Stimulated activated CD4-positive, alpha-beta T cell treated with anti-CD3 and anti-CD28 coated beads, Interleukin-2, amount 100 ng/mL, for 4 hours (primary cell): ENCODE data around the gene ANKRD28.
"Not testable (repeated sequence)": the region's sequence is repeated elsewhere in the genome, so short reads cannot be mapped to it uniquely, and the experiment has no call there.

Source experiments
- DNase-seq: peaks from one replicate; pipeline ENCODE4 v3.0.0-alpha.2; 2020; ENCODE audit warnings: low read depth

ANKRD28 gene

DNA sequence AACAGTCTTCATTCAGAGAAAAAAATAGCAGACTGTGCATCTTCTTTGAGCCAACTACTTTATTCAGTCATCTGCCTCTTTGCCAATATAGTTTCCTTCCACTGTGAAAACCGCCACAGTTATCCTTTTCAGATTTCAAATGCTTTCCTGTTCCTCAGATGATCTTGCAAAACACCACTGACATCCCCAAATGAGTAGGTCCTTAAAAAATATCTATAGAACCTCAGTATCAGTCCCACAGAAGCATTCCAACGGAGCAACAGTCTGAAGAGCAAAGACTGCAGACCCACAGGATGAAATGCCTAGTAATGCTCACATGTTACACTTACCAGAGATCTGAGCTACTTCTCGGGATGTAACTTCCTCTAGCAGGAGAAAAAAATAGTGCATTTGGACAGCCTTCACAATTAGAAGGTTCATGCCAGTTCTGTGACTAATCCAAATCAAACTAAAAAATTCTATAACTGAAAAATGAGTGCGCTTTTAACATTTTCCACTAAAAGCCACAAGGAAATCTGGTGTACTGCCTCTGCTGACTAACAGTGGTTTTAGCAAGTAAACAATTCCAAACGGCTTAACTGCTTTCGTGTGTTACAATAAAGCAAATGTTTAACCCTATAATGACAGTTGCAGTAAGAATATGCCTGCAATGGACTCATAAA lies at the start of gene ANKRD28:
ANKRD28 (minus strand) TSS at position 338 of the 662 bp plus-strand sequence. CDS start 1,458 bp downstream, outside the sequence.
- peak; percentile 3 for DNase-seq

DNA sequence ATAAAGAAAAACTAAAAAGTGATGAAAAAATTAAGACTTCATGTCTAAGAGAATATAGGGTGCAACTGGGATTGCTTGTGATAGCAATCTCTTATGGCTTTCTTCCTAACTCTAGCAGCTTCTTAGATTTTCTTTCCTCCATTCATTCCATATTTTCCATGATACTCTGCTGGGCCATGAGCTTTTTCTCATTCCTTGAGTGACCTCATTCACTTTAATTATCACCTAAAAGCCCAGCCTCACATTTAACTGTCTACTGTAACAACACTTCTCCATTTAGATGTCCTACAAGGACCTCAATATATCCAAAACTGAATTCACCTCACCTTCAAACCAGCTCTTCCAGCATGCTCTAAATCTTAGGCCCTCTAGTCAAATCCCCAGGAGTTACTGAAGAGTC lies 49.5 kb upstream of the ANKRD28 start:
- DNase-seq, result no peak

DNA sequence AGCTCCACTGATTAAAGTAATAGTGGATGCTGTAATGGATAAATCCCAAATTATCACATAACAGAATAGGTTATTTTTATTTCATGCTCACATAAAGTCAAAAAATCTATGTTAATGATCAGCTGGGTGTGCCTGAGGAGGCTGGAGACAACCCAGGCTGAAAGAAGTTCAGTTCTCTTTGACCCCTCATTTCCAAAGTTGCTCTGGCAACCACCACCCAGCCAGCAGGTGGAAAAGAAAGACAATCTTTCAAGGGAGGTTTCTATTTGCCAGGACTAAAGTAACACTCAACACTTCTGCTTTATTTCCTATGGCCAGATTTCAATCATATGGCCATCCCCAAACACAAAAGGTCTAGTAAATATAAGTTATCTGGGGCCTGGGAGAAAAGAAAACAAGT lies 48.8 kb upstream of the ANKRD28 start:
- no peak for DNase-seq

DNA sequence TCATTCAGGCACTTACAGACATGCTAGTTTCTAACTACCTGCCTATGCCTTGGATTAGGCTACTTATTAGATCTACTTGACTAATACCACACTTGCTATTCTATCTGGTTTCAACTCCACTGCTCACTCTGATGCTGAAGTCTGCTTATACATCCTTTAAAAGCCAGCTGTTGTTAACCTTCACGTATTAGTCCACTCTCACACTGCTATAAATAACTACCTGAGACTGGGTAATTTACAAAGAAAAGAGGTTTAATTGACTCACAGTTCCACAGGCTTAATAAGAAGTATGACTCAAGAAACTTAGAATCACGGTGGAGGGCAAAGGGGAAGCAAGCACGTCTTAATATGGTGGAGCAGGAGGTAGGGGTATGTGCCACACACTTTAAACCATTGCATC lies 47.7 kb upstream of the ANKRD28 start:
- DNase-seq, result no peak

DNA sequence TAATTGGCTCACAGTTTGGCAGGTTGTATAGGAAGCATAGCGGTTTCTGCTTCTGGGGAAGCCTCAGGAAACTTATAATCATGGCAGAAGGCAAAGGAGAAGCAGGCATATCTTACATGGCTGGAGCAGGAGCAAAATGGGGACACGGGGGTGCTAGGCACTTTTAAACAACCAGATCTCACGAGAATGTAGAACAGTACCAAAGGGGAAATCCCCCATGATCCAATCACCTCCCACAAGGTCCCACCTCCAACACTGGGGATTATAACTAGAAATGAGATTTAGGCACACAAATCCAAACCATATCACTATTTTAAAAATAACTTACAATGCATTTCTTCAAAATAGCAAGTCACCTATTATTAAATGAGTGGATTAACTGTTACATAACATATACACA lies 47.1 kb upstream of the ANKRD28 start:
- DNase-seq, result no peak

DNA sequence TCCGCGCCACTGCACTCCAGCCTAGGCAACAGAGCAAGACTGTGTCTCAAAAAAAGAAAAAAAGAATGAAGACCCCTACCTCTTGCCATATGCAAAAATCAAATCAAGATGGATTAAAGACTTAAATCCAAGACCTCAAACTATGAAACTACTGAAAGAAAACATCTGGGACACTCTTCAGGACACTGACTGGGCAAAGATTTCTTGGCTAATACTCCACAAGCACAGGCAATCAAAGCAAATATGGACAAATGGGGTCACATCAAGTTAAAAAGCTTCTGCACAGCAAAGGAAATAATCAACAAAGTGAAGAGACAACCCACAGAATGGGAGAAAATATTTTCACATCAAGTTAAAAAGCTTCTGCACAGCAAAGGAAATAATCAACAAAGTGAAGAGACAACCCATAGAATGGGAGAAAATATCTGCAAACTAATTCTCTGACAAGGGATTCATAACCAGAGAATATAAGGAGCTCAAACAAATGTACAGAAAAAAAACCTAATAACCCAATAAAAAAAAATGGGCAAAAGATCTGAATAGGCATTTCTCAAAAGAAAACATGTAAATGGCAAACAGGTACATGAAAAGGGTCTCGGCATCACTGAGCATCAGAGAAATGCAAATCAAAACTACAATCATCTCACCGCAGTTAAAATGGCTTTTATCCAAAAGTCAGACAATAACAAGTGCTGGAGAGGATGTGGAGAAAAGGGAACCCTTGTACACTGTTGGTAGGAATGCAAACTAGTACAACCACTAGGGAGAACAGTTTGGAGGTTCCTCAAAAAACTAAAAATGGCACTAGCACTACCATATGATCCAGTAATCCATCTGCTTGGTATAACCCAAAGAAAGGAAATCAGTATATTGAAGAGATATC lies 43.6 kb upstream of the ANKRD28 start:
- not testable (repeated sequence) for DNase-seq

DNA sequence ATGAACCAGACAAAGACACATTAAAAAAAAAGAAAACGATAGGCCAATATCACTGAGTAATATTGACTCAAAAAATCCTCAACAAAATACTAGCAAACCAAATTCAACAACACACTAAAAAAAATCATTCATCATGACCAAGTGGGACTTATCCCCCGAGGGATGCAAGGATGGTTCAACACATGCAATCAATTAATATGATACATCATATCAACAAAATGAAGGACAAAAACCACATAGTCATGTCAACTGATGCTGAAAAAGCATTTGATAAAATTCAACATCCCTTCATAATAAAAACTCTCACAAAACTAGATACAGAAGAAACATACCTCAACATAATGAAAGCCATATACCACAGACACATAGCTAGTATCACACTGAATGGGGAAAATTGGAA lies 41.8 kb upstream of the ANKRD28 start:
- DNase-seq, result no peak

DNA sequence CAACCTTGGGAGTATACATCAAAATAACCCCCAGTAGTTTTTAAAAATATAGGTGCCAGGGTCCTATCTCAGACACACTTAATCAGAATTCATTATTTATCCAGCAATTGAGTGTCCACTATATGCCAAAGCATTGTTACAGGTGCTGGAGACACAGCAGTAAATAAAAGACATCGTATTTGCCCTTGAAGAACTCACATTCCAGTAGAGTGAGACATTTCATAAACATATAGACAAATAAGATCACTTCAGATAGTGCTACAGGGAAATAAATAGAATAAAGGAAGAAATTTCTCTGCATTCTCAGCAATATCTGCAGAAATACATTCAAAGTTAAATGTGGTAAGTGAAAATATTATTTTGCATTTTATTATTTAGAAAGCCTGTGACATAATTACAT lies 34.1 kb upstream of the ANKRD28 start:
- DNase-seq, result no peak

DNA sequence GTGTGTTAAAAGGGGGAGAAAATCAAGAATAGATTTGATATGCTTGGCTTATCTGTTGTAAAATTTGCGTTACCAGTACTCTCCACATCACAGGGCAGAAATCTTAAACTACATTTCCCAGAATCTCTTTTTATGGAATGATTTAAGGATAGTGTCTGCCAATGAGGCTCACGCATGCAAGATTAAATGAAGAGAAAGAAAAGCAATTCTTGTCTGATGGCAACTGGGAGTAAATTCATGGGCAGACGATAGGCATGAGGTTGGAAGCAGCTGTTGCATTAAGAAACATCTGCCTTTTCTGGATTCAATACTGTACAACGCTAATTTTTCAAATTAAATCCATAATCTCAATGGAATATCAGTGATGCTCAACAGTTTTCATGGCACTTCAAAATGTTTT lies 27.2 kb upstream of the ANKRD28 start:
- DNase-seq, result no peak

DNA sequence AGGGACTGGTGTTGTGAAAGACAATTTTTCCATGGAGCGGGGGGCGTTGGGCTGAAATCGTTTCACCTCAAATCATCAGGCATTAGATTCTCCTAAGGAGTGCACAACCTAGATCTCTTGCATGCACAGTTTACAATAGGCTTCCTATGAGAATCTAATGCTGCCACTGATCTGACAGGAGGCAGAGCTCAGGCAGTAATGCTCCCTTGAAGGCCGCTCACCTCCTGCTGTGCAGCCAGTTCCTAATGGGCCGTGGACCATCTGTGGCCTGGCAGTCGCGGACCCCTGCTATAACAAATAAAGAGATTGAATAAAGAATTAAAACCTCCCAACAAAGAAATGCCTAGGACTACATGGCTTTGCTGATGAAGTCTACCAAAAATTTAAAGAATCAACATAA lies 25.3 kb upstream of the ANKRD28 start:
- no peak for DNase-seq

DNA sequence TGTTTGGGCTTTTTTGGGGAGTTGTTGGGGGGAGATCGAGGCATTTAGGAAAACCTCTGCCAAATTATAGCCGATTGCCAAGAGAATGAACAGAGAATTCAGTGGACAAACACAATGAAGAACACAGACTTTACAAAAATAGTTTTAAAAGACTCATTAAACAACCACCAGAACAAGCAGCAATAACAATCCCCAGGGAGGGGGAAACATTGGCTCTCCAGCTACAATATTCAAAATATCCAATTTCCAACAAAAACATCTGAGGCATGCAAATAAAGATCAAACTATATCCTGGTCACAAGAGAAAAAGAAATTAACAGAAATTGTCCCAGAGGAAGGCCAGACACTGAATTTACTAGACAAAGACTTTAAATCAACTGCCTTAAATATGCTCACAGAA lies 24.5 kb upstream of the ANKRD28 start:
- no peak for DNase-seq

DNA sequence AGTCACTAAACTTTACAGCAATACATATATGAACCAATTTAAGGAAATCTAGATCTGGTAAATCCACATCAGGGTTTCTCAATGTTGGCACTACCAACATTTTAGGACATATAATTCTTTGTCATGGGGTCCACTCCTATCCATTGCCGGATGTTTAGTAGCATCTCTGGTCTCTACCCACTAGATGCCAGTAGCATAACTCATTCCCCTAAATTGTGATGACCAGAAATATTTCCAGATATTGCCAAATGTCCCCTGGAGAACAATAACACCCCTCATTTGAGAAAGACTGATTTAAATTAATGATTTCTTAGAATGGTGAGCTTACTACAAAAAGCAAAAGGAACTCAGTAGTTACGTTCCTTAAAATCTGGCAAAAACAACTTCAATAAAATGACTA lies 23.1 kb upstream of the ANKRD28 start:
- DNase-seq, result no peak

DNA sequence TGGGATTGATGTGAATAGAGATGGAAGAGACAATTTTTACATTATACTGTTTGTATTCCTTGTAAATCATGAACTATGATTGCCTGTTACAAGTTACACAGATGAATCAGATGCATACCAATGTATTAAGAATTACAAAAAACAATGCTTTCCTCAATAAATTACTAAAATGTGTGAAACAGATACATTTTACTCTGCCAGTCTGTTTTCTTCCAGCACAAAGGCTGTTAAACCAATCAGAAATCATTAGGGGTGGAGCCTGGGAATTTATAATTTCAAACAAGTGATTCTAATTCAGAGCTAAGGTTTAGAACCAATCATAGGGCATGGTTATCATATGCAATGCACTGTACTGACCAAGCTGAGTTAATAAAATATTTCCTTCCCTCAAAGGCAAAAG lies 21.8 kb upstream of the ANKRD28 start:
- DNase-seq, result no peak

DNA sequence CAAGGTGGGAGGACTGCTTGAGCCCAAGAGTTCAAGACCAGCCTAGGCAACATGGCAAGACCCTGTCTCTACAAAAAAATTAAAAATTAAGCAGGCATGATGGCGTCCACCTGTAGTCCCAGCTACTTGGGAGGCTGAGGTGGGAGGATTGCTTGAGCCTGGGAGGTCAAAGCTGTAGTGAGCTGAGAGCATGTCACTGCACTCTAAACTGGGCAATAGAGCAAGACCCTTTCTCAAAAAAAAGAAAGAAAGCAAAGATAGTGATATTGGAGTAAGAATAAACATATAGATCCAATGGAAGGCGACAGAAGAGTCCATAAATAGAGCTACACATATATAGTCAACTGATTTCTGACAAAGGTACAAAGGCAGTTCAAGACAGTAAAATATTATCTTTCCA lies 21.3 kb upstream of the ANKRD28 start:
- no peak for DNase-seq

DNA sequence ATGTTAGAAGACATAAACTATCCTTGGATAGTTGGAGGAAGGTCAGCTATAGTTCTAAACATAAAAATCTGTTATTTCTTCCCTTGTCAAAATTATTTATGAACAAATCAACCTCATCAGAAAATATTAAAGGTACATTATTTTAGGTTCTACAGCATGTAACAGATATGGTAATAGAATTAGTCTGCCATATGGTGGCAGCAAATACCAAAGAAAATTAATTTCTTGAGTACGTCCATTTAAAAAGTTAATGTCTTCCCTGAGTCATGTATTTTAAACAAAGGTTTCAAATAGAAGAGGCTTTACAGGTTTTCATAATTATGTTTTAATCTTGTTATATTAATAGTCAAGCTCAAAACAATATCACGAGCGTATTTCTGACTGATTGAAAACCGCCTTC lies 17.9 kb upstream of the ANKRD28 start:
- DNase-seq, result no peak

DNA sequence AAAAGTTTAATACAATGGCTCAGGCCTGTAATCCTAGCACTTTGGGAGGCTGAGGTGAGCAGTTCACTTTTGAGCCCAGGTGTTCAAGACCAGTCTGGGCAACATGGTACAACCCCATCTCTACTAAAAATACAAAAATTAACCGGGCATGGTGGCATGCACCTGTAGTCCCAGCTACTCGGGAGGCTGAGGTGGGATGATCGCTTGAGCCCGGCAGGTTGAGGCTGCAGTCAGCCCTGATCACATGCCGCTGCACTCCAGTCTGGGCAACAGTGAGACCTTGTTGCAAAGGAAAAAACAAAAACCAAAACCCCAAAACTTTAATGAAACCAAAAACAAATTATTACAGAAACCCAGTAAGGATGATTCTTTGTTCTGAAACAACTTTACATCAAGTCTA lies 15.3 kb upstream of the ANKRD28 start:
- not testable (repeated sequence) for DNase-seq

DNA sequence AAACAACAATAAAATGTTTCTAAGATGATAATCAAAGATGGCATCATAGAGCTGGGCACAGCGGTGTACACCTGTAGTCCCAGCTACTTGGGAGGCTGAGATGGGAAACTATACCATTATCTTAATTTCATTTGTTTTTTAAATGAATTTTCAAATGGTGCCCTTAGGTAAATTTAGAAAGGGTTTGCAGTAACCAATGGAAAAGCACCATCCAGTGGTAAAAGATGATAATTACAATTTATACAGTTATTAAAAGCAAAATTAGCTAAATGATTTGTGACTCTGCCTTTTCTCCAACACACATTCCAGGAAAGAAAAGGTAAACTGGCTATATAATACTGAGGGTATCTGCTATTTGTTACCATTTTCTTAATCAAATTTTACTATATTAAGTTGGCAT lies 14.4 kb upstream of the ANKRD28 start:
- no peak for DNase-seq

DNA sequence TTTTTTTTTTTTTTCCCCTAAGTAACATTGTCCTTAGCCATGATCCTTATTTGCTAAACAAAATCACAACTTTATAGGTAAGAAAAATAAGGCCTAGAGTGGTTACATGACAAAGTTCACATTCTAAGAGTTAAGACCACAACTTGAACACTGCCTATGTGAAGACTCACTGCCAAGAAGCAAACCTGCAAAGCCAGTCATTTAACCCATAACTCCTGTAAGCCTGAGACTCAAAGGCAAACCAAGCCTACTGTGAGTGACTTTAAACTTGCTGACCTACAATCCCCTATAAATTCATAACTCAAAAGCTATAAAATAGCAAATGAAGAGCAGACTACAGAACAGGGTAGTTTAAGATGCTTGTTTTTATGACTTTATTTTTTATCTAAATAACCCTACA lies 12.9 kb upstream of the ANKRD28 start:
- DNase-seq, result no peak

DNA sequence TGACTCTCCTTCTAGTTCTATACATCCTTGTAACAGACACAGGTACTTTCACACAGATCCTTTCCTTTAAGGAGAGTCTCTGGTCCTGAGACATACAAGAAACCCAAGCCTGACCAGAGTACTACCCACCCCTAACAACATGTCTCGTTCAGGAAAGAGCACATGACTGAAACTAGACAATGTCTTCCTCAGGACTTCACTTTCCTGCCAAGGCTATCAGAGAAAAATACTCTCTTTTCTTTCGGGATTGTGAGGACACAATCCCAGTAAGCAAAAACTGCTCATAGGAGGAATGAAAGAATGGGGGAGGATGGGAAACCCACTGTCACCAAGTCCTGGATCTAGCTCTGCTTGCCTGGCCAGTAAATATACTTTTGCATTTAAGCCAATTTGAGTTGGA lies 11.5 kb upstream of the ANKRD28 start:
- no peak for DNase-seq

DNA sequence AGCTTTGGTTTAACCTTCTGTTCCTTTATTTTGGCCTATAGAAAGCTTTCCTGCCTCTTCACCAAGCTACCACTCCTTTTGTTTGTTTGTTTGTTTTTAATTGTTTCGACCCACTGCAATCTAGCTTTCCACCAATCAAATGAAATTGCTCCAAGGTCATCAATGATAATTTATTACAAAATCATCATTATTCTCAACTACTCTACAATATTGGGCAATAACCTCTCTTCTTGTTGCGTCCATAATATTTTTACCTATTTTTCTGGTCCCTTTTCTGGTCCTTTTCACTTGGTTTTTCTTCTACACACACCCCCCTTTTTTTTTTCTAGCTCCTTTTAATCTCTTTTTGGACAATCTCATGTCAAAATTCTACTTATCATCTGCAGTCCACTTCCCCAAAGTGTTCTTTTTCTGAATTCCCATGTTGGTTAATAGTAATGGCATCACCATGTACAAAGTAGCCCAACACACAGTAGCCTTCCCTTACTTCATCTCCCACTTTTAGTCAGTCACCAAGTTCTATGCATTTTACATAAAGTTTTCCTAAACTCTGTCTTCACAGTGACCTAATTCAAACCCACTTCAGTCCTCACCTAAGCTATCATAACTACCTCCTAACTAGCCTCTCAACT lies 11.0 kb upstream of the ANKRD28 start:
- DNase-seq, result no peak

DNA sequence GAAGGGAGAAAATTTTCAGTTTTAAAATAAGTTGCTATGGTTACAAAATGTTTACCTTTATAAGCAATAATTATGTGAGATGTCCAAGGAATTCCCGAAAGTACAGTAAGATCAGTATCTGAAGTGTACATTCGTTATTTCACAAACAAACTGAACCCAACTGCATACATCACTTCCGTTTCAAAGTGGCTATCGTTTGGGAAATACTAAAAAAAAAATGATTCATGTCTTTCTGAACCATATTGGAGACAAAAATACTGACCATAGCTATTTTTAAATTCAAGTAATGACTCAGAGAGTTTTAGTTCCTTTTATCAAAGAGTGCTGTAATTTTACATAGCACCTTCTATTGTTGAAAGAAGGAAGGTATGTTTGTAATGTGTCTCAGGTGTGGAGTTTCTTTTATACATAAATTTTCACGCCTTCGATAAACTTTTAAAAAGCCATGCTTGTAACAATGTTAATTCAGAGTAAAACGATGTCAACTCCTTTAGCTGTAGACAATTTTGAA lies 8.0 kb upstream of the ANKRD28 start:
- no peak for DNase-seq

DNA sequence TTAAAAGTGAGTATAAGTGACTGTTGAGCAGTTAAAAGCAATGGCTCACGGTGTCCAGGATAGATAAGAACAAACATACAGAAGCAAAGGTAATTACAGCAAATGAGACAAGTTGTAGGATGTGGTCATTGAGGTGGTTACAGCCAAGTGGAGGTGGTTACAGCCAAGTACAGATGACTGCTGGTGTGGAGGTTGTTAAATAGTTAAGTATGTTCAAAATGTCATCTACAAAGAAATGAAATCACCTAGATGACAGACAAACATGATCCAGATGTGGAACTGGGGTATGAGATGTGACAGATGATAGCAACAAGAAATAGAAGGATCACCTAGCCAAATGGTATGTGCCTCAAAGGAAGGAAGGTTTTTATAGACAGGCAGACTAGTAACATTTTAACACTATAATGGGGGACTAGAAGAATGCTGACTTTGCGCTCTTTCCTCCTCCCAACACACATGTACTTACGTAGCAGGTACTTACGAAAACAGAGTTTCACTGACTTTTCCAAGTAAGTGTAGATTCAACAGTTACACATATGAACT lies 6.8 kb upstream of the ANKRD28 start:
- DNase-seq, result no peak

DNA sequence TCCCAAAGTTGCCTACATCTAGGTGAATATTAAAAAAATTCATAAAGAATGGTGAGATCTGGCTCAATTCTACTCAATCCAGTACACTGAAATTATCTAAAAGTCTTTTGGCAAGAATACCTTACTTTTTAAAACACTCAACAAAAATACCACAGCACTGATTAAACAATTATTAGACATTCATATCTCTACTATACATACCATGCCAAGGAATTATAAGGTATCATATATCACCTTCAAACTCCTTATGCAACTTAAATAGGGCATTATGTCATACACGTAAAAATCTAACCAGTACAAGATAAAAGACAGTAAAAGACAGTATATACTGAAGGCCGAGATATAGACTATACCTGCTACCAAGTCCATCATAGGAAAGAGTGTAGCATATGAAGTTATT lies 6.1 kb upstream of the ANKRD28 start:
- DNase-seq, result no peak
